HEK293 (cell line): ENCODE results near the gene KIF3B.

Source experiments
- CTCF ChIP-seq: fragments of 450-650 bp; formaldehyde crosslinking; IDR thresholded peaks from 2 replicates; pipeline ENCODE4 v1.5.1; 2016; ENCODE audit warnings: missing biosample characterization, missing genetic modification characterization
- ZNF513 ChIP-seq: fragments of 450-650 bp; IDR thresholded peaks from 2 replicates; pipeline ENCODE4 v1.5.1; 2018; ENCODE audit warnings: missing biosample characterization, missing genetic modification characterization

GRCh38 chr20:32252189-32252588 is 25.3 kb upstream of the KIF3B start:
- TF ChIP-seq ZNF513 (tag by site-specific recombination) (no peak), CTCF (no peak)
